OCI-LY3 (cell line): Measurements from ENCODE around the gene CAMKMT.

Experiments
- H2AFZ ChIP-seq: fragments of 200-600, 300-600 bp; shearing (Covaris generic); 2 replicates; pipeline ENCODE4 v1.6.0; 2014; ENCODE audit warnings: antibody characterized with exemption, low read depth, low read length
- H3K27ac ChIP-seq: fragments of 200-600, 300-600 bp; sonication (generic); 2 replicates; pipeline ENCODE4 v1.5.1; 2014; ENCODE audit warnings: mild to moderate bottlenecking, low read length, moderate library complexity, mixed read lengths
- H3K27me3 ChIP-seq: fragments of 200-600, 300-600 bp; sonication (generic); 2 replicates; pipeline ENCODE4 v1.6.1; 2014; ENCODE audit warnings: low read depth, low read length, mixed read lengths
- H3K36me3 ChIP-seq: fragments of 200-600, 300-600 bp; sonication (generic); replicated peaks from 2 replicates; pipeline ENCODE3; 2014; ENCODE audit warnings: low read depth, low read length, mixed read lengths
- H3K4me1 ChIP-seq: fragments of 300-600, 200-600 bp; sonication (generic); 2 replicates; pipeline ENCODE4 v1.6.1; 2014; ENCODE audit warnings: low read length, mixed read lengths
- H3K4me2 ChIP-seq: fragments of 200-600, 300-600 bp; sonication (generic); 2 replicates; pipeline ENCODE4 v1.6.1; 2014; ENCODE audit warnings: low read length, mixed read lengths
- H3K4me3 ChIP-seq: fragments of 300-600, 200-600 bp; sonication (generic); 2 replicates; pipeline ENCODE4 v1.5.1; 2014; ENCODE audit warnings: antibody characterized with exemption, mild to moderate bottlenecking, low read length, moderate library complexity
- H3K79me2 ChIP-seq: fragments of 300-600, 200-600 bp; shearing (Covaris generic); 2 replicates; pipeline ENCODE4 v1.6.1; 2014; ENCODE audit warnings: mild to moderate bottlenecking, low read length, mixed read lengths
- H3K9ac ChIP-seq: fragments of 300-600, 200-600 bp; shearing (Covaris generic); 2 replicates; pipeline ENCODE4 v1.6.0; 2014; ENCODE audit warnings: mild to moderate bottlenecking, low read length, moderate library complexity
- H3K9me3 ChIP-seq: fragments of 200-600, 300-600 bp; shearing (Covaris generic); 2 replicates; pipeline ENCODE4 v1.6.1; 2014; ENCODE audit warnings: low read length, mixed read lengths; ENCODE audit not compliant: insufficient read depth
- H4K20me1 ChIP-seq: fragments of 200-600, 300-600 bp; sonication (generic); 2 replicates; pipeline ENCODE4 v1.6.1; 2016; ENCODE audit warnings: low read length, mixed read lengths; ENCODE audit not compliant: insufficient read depth
- EZH2phosphoT487 ChIP-seq: fragments of 200-600 bp; shearing (Covaris generic); IDR thresholded peaks from 2 replicates; pipeline ENCODE4 v1.6.1; 2018; ENCODE audit warnings: antibody characterized with exemption, mixed run types, low read depth
- TF ChIP-seq, protein P1 (sequence below): fragments of 200-600, 300-600 bp; sonication (generic); IDR thresholded peaks from 2 replicates; pipeline ENCODE4 v1.5.1; 2014; ENCODE audit warnings: antibody characterized with exemption, low read length, low read depth

Gene CAMKMT

DNA sequence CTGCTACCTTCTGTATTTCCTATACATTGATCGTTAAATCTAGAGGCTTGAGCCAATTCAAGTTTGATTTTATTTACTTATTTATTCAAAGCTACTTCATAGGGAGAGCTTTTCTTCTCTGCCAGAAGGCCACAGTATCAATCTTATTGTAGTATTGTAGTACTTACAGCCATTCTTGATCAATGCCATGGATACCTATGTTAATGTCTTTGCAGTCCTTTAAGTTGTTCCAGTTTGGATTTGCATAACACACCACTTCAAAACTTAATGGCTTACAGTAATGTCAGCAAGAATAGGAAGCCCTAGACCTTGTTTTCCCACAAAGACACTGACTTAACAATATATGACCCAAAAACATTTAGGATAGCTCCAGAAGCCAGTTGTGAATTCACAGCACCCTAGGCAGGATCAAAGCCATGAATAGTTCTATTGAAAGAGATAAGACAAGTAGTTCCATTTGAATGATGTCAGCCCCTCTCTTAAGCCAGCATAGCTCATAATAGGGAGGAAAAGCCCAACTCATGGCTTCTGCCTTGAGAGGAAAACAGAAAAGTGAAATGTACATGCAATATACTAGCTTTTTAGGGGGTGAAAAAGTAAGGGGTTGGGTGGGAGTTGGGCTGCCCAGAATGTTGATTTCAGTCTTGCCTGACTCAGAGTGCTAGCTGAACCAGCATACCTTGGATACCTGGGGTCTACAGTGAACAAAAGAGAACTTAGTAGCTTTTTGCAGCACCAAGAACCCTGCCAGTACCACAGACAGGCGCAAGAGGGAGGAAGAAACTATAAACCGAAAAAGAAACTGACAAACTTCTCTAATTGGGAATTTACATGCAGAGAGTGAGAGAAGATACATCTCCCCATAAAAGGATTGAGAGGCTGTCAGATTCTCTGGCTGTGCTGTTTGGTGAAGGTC, 101.4 kb downstream of the CAMKMT start:
- H3K9me3 ChIP-seq: 0 out of 2 replicates have a peak, but pooled peaks cover 5% of the 10 kb centered on the region
- H3K27me3 ChIP-seq: no peaks in the 10 kb centered on the region
- no peak for TF ChIP-seq EZH2phosphoT487
- TF ChIP-seq, protein P1, sequence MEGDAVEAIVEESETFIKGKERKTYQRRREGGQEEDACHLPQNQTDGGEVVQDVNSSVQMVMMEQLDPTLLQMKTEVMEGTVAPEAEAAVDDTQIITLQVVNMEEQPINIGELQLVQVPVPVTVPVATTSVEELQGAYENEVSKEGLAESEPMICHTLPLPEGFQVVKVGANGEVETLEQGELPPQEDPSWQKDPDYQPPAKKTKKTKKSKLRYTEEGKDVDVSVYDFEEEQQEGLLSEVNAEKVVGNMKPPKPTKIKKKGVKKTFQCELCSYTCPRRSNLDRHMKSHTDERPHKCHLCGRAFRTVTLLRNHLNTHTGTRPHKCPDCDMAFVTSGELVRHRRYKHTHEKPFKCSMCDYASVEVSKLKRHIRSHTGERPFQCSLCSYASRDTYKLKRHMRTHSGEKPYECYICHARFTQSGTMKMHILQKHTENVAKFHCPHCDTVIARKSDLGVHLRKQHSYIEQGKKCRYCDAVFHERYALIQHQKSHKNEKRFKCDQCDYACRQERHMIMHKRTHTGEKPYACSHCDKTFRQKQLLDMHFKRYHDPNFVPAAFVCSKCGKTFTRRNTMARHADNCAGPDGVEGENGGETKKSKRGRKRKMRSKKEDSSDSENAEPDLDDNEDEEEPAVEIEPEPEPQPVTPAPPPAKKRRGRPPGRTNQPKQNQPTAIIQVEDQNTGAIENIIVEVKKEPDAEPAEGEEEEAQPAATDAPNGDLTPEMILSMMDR: peak; percentile 57
- no peaks in the 10 kb centered on the region for H4K20me1 ChIP-seq
- peak overlapping the region; percentile 74 for H3K4me2 ChIP-seq
- peaks cover 7% of the 10 kb centered on the region for H3K36me3 ChIP-seq
- peaks cover 18% of the 10 kb centered on the region for H3K4me1 ChIP-seq
- peak overlapping the region; percentile 73 for H2AFZ ChIP-seq
- H3K27ac ChIP-seq: peak overlapping the region; percentile 70
- H3K4me3 ChIP-seq: peak overlapping the region; percentile 40
- H3K79me2 ChIP-seq: no peaks in the 10 kb centered on the region
- H3K9ac ChIP-seq: peak overlapping the region; percentile 51

DNA sequence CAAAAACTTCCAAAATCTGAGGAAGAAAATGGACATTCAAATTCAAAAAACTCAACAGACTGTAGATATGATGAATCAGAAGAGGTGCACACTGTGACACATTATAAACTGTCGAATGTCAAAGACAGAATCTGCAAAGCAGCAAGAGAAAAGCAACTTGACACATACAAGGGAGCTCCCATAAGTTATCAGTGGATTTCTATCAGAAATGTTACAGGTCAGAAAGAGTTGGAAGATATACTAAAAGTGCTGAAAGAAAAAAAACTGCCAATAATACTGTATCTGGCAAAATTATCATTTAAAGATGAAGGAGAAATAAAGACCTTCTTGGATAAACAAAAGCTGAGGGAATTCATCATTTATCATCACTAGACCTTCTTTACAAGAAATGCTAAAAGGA, 102.7 kb downstream of the CAMKMT start:
- H3K27ac ChIP-seq: no peak overlapping the region

GRCh38 chr2:44470151-44470550, 108.4 kb downstream of the CAMKMT start:
- H3K36me3 ChIP-seq: no peaks in the 10 kb centered on the region
- H3K27ac ChIP-seq: no peak overlapping the region
- no peaks in the 10 kb centered on the region for H3K4me1 ChIP-seq
- H3K27me3 ChIP-seq: no peaks in the 10 kb centered on the region
- H4K20me1 ChIP-seq: no peaks in the 10 kb centered on the region
- H3K9me3 ChIP-seq: no peaks in the 10 kb centered on the region
- no peak for TF ChIP-seq EZH2phosphoT487
- TF ChIP-seq, protein P1: no peak
- H3K9ac ChIP-seq: no peak overlapping the region
- no peaks in the 10 kb centered on the region for H3K79me2 ChIP-seq
- H3K4me3 ChIP-seq: no peak overlapping the region
- H3K4me2 ChIP-seq: no peak overlapping the region
- no peak overlapping the region for H2AFZ ChIP-seq

More for the DNA sequence above, 102.7 kb downstream of the CAMKMT start:
- Histone ChIP-seq H3K4me3 (no peak overlapping the region), H3K4me2 (no peak overlapping the region), H3K4me1 (peaks cover 18% of the 10 kb centered on the region), H2AFZ (no peak overlapping the region), H4K20me1 (no peaks in the 10 kb centered on the region), H3K9ac (0 out of 2 replicates have a peak overlapping the region, but pooled peaks have one; percentile 51), H3K36me3 (peaks cover 7% of the 10 kb centered on the region), H3K27me3 (no peaks in the 10 kb centered on the region), H3K79me2 (no peaks in the 10 kb centered on the region), H3K9me3 (0 out of 2 replicates have a peak, but pooled peaks cover 5% of the 10 kb centered on the region)
- TF ChIP-seq EZH2phosphoT487: no peak
- TF ChIP-seq, protein P1: no peak

- Histone ChIP-seq H2AFZ (no peak overlapping the region), H3K79me2 (no peaks in the 10 kb centered on the region), H3K4me1 (peaks cover 11% of the 10 kb centered on the region), H3K27ac (no peak overlapping the region), H3K9me3 (no peaks in the 10 kb centered on the region), H3K36me3 (no peaks in the 10 kb centered on the region), H3K4me3 (no peak overlapping the region), H3K9ac (no peak overlapping the region), H4K20me1 (no peaks in the 10 kb centered on the region), H3K4me2 (no peak overlapping the region), H3K27me3 (no peaks in the 10 kb centered on the region)
- no peak for TF ChIP-seq EZH2phosphoT487
- TF ChIP-seq, protein P1: no peak
These were observed 116.1 kb downstream of the CAMKMT start for GRCh38 chr2:44477657-44478414.
